NCI-H526 (cell line): ENCODE measurements around the gene CCNY.
A peak's percentile ranks its signal among the peaks of the same experiment; 100 is the strongest.
"Not testable (repeated sequence)": the region's sequence is repeated elsewhere in the genome, so short reads cannot be mapped to it uniquely, and the experiment has no call there.

ENCODE experiments used
- DNase-seq, 2 experiments: peaks; one replicate each; lab custom pipeline; 2025; lab: John Stamatoyannopoulos, UW

Gene CCNY

DNA sequence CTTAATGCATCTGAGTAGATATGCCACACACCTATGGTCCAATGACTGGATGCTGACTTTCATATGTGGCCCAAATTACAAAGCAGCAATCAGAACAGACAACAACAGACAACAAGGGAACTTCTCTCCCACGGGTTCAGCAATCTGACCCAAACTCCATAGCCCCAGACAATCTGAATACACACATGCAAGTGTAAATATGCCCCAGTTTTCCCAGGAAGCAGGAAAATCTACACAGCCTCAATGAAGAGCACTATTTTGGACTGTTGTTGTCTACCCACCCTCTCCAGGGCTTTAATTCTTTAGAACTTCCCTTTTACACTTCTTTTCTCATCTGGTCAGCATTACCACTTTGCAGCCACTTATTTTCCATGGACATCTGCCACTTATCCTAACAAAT is 2.0 kb upstream of the CCNY start:
- DNase-seq = no peak

DNA sequence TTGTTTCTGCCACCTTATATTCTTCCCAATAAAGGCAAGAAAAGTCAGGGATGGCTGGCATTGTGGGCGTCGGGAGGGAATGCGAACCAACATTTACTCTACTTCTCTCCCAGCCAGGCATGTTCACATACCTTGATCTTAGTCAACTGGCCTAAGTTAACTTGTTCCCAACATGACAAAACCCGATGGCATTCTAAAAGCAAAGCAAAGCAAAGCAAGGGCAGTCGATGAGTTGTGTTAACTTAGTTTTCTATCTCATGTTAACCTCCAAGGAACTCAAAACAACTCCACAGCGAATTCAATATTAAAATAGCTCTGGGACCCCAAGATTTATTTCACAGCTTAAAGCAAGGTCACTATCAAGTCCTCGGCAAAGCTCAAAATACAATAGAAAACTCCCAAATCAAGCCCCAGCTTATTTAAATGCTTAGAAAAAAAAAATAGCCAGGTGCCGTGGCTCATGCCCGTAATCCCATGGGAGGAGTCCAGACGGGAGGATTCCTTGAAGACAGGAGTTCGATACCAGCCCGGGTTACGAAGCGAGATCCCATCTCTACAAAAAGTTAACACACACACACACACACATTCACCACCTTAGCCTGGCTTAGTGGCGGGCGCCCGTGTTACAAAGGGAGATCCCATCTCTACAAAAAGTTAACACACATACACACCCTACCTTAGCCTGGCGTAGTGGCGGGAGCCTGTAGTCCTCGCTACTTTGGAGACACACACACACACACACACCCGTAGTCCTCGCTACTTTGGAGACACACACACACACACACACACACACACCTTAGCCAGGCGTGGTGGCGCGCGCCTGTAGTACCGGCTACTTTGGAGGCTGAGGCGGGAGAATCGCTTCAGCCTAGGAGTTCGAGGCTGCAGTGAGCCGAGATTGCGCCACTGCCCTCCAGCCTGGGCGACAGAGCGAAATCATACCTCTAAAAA is 901 bp upstream of the CCNY start:
- peak in 1 of 2 experiments; percentile 40 for DNase-seq

DNA sequence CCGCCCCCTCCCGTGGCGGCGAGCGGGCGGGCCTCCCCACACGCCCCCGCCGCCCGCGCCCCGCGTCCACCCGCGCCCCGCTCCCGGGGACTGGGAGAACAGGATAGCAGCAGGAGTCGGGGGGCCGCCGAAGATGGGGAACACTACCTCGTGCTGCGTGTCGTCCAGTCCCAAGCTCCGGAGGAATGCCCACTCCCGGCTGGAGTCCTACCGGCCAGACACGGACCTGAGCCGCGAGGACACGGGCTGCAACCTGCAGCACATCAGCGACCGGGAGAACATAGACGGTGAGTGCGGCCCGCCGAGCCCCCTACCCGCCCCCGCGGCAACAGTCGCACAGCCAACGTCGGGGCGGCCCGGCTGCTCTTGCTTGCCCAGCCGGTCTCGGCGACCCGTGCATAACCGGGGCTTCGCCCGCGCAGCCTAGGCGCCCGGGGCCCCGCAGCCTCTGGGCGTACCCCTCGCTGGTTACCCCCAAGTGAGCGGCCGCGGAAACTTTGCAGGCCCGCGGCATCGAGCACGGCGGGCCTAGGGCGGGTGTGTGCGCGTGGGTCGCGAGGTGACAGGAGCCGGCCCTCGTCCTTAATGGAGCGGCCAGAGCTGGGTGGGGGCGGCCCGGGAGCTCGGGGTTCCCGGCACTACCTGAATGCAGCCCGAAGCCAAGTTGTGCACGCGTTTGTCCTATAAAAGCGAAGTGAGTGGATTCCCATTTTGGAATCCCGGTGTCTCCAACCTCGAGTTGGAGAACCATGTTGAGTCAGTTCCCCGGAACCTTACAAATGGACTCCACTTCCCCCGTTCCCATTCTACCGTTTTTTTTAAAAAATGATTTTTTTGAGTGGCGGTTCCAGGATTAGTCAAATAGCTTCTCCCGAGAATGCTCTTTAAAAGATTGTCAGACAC is 863 bp downstream of the CCNY start:
- DNase-seq = peak in 1 of 2 experiments; percentile 51

- DNase-seq = no peak
Observed at GRCh38 chr10:35339942-35340341, 3.6 kb downstream of the CCNY start.

GRCh38 chr10:35340975-35341374 is 4.7 kb downstream of the CCNY start:
- no peak for DNase-seq

DNA sequence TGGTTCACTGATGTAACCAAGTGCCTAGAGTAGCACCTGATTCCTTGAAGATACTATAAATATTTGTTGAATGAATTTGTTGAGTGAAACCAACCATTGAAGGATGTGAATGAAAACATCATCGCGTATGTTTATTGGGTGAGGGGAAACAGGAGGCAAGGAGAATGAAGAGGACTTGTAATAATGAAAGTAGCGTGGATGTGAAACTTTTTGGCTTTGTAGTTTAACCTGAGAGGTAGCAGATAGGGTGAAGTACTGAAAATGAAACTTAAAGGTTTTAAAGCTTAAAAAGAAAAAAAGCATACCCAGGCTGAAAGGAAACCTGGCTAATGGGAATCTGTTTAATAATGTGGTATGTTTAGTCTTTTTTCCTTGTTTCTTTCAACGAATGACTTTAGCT is 5.2 kb downstream of the CCNY start:
- DNase-seq = no peak

DNA sequence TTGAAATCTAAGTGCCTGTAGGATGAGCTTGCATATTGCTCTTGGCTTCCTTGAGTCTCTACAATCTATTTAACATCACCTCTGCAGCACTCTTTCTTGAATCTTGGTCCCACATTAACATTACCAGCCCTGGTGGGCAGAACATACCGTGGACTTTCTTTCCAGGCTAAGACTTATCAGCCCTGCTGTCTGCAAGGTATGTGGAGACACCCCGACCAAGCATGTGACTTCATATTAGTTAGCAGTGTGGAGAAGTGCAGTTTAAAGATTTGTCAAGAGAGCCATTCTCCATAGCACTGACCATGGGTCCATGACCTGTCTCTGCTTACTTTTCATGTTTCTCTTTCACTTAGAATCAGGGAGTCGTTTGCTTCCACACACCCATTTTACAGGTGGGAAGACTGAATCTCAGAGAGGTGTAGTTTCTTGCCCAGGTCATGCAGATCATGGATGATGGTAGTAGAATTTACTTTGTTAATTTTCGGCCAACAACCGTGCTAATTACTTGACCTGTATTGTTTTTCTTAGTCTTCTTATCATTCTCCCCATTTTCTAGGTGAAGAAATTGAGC is 6.0 kb downstream of the CCNY start:
- DNase-seq = no peak

- DNase-seq = no peak
Observed at GRCh38 chr10:35343739-35344138, 7.4 kb downstream of the CCNY start.

DNA sequence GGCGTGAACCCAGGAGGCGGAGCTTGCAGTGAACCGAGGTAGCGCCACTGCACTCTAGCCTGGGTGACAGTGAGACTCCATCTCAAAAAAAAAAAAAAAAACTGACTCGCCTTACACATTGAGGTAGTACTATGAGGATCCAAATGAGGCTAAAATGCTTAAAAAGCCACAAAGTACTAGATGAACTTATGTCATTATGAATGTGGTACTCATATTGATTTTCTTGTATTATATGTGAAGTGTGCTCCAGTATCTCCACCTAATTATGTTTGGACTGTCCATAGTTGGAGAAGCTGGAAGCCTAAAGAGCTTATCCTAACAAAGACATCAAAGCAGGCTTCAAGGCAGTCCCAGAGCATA is 9.1 kb downstream of the CCNY start:
- DNase-seq = no peak

DNA sequence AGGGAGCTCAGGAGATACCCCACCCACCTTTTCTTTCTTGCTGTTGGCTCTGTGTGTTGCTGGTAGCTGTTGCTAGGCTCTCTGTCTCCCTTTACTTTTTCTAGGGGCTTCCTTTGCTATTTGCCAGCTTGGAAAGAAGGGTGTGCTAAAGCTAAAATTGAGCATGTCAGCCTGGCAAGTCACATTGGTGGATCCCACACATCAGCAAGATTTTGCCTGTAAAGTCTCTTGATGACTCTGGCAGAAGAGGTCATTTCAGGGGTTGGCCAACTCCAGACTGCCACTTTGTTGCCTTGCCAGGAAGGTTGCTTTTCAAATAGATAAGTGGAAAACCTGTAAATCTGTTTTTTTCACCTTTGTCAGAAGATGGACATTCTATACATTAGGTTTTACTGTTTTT is 9.9 kb downstream of the CCNY start:
- no peak for DNase-seq

DNA sequence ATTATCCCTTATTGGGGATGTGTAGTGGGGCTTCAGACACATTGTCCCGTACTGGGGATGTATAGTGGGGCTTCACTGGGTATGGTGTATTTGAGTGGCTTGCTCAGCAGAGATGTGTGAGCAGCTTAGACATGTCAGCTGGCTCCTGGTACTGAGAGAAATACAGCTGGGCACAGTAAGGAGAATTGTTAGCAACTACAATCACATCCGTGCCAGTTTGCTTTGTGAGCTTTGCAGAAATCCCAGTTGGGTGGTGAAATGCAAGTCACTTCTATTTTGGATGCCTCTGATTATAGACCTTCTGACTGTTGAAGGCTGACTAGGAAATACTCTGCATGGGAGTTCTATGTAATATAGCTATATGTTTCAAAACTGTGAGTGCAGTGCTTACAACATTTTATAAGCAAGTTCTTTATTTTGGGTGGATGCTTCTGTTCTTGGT is 10.8 kb downstream of the CCNY start:
- DNase-seq = no peak

- DNase-seq = no peak
Observed at GRCh38 chr10:35347899-35348608, 11.7 kb downstream of the CCNY start.

- no peak for DNase-seq
Observed at GRCh38 chr10:35348609-35349388, 12.5 kb downstream of the CCNY start.

DNA sequence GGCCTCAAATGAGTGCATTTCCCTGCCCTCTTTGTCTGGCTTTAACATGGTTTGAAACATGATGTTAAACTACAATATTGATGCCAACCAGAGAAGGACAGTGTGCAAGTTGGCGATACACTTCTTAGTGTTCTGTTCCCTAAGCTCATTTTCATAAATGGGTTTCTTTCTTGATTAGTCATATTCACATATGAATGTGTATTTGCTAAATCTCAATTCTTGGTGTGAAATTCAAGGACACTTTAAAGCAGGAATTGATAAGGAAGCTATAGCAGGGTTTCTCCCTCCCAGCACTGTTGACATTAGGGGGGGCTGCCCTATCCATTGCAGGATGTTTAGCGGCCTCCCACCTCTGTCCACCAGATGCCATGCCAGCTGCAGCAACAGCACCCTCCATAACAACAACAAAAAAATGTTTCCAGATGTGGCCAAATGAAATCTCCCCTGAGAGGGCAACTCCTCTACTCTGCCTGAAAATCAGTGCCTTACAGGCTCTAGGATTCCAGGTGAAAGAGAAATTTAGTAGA is 13.1 kb downstream of the CCNY start:
- no peak for DNase-seq

GRCh38 chr10:35351021-35351420 is 14.7 kb downstream of the CCNY start:
- no peak for DNase-seq

GRCh38 chr10:35352097-35352496 is 15.8 kb downstream of the CCNY start:
- no peak for DNase-seq

GRCh38 chr10:35352512-35352911 is 16.2 kb downstream of the CCNY start:
- DNase-seq = no peak

- DNase-seq = no peak
Observed at GRCh38 chr10:35353395-35353794, 17.1 kb downstream of the CCNY start.

GRCh38 chr10:35353805-35354204 is 17.5 kb downstream of the CCNY start:
- DNase-seq = no peak

DNA sequence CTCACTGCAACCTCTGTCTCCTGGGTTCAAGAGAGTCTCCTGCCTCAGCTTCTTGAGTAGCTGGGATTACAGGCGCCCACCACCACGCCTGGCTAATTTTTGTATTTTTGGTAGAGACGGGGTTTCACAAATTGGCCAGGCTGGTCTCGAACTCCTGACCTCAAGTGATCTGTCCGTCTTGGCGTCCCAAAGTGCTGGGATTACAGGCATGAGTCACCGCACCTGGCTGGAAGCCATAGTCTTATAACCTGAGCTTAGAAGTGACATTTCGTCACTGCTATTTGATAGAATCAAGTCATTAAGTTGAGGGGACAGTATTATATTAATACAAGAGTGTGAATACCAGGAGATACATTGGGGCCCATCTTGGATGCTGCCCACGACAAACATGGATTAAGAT is 17.9 kb downstream of the CCNY start:
- DNase-seq = not testable (repeated sequence)
